LNCaP clone FGC (cell line): Measurements from ENCODE around the gene INPP5D.

Source experiments
- DNase-seq: peaks from one replicate; pipeline ENCODE4 v3.0.0-alpha.2; 2011; ENCODE audit warnings: low read depth
- H3K4me3 ChIP-seq: 2 replicates; pipeline ENCODE4 v1.5.1; 2011; ENCODE audit warnings: mild to moderate bottlenecking, low read depth, low read length, control low read depth
- TF ChIP-seq, protein P1 (sequence below): IDR thresholded peaks from 2 replicates; pipeline ENCODE4 v1.5.1; 2012; ENCODE audit warnings: mild to moderate bottlenecking; ENCODE audit not compliant: control insufficient read depth, insufficient read depth; ENCODE audit errors: extremely low read depth

The INPP5D gene

DNA sequence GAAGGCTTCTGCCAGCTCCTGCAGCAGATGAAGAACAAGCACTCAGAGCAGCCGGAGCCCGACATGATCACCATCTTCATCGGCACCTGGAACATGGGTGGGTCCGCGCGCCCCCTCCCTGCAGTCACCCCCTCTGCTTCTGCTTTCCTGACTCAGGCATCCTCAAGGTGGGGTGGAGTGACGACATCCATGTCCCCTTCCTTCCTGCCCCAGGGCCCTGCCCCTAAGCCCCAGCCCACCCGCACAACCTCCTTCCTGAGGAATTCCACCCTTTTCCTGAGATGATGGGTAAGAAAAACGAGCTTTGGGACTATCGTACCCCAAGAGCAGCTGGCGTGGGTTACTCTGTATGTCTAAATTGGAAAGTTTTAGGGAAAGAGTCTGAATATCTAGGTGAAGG, 101.6 kb downstream of the INPP5D start:
- H3K4me3 ChIP-seq, result no peak overlapping the region
- DNase-seq, result no peak
- TF ChIP-seq, protein P1, sequence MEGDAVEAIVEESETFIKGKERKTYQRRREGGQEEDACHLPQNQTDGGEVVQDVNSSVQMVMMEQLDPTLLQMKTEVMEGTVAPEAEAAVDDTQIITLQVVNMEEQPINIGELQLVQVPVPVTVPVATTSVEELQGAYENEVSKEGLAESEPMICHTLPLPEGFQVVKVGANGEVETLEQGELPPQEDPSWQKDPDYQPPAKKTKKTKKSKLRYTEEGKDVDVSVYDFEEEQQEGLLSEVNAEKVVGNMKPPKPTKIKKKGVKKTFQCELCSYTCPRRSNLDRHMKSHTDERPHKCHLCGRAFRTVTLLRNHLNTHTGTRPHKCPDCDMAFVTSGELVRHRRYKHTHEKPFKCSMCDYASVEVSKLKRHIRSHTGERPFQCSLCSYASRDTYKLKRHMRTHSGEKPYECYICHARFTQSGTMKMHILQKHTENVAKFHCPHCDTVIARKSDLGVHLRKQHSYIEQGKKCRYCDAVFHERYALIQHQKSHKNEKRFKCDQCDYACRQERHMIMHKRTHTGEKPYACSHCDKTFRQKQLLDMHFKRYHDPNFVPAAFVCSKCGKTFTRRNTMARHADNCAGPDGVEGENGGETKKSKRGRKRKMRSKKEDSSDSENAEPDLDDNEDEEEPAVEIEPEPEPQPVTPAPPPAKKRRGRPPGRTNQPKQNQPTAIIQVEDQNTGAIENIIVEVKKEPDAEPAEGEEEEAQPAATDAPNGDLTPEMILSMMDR, result no peak

DNA sequence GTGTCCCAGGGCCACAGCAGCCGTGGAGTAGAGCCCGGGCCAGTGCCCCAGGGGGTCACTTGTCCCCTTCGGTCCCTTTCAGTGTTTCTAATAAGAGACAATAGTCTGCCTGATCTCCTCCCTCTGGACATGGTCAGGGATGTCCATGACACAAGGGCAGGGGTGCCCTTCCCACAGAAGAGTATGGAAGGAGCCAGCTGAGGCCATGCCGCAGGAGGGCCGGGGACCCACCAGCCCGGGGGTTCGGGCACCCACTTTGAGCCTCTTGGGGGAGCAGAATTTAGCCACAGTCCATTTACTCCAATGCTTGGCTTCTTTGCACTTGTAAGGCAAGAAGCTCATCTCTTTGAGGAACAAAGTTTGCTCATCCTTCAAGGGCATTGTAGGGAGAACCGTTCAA, 102.6 kb downstream of the INPP5D start:
- TF ChIP-seq, protein P1, result no peak
- no peak overlapping the region for H3K4me3 ChIP-seq
- no peak for DNase-seq

DNA sequence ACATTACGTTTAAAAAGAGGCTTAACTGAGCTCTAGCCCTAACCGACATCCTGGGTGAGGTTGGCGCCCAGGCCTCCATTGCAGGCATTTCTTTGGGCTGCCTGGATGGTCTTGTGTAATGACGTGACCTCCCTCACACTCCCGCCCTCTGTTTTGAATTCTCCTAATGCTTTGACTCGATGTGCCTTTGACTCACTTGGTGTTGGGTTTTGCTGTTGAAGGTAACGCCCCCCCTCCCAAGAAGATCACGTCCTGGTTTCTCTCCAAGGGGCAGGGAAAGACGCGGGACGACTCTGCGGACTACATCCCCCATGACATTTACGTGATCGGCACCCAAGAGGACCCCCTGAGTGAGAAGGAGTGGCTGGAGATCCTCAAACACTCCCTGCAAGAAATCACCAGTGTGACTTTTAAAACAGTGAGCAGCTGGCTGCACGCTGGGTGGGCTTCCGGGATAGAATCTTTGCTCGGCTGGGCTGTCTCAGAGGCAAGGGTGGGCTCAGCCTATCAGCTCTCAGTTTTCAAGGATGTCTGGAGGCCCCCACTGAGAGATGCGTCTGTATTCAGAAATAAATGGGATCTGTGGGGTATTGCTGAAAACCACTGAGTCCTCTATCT, 103.5 kb downstream of the INPP5D start:
- no peak for DNase-seq
- TF ChIP-seq, protein P1, result no peak
- no peak overlapping the region for H3K4me3 ChIP-seq

DNA sequence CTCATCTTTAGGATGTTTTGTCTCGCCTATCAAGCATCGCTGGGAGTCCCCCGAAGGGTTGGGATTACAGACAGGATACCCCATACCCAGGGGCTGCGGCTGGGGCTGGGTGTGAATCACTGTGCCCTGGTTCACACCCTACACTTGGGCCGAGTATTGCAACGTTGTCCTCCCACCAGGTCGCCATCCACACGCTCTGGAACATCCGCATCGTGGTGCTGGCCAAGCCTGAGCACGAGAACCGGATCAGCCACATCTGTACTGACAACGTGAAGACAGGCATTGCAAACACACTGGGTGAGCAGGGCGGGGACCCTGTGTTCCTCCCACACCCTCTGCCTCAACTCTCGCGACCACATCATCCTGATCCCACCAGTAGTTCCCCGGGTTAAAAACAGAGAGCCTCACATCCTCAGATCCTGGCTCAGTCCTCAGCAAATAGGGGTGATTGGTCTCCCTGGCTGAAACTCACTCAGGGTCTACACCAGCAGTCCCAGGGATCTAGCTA, 104.0 kb downstream of the INPP5D start:
- no peak for DNase-seq
- TF ChIP-seq, protein P1, result no peak
- H3K4me3 ChIP-seq, result no peak overlapping the region

DNA sequence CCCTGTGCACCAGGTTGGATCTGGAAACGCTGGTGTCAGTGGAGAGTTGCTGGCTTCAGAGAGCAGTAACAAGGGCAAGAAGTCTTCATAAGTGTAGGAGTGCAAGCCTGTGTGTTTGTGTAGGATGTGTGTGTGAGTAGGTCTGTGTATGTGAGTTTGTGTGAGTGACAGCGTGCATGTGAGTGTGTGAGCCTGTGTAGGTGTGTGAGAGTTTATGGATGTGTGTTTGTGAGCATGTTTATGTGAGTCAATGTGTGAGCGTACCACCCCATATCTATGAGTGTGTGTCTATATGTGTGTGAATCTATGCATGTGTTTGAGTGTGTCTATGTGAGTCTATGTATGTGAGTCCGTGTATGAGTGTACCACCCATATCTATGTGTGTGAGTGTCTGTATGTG, 104.8 kb downstream of the INPP5D start:
- H3K4me3 ChIP-seq, result no peak overlapping the region
- TF ChIP-seq, protein P1, result no peak
- no peak for DNase-seq

DNA sequence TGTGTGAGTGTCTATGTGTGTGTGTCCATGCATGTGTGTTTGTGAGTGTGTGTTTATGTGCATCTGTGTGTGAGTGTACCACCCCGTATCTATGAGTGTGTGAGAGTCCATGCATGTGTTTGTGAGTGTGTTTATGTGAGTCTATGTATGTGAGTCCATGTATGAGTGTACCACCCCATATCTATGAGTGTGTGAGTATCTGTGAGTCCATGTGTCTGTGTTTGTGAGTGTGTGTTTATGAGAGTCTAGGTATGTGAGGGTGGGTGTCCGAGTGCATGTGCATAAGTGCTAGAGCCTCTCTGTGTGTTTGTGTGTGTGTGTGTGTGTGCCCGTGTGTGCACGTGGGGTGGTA, 105.4 kb downstream of the INPP5D start:
- no peak overlapping the region for H3K4me3 ChIP-seq
- TF ChIP-seq, protein P1, result no peak
- DNase-seq, result no peak
